CD4-positive, CD25-positive, alpha-beta regulatory T cell (primary cell): ENCODE measurements around the gene DLL3. TPM values are rescaled to one million over a fixed set of nuclear protein-coding genes. Genes with fewer than 3 reads are reported as not detected.

Source experiments
- ATAC-seq, 2 donors: fragments of 150-1000 bp; cut with Tn5 transposase; one replicate each; pipeline ENCODE4 v1.10.0; 2021; ENCODE audit warnings: low read depth in 2 of 2, moderate number of reproducible peaks in 2 of 2, moderate library complexity in 1 of 2
- DNase-seq, 3 donors: peaks; one replicate each; pipeline versions ENCODE4 v3.0.0 to v3.0.0-alpha.2; 2012 to 2022; ENCODE audit warnings: mixed read lengths in 1 of 3
- H3K27ac ChIP-seq: one replicate; pipeline ENCODE4 v1.7.0; 2013; ENCODE audit warnings: mild to moderate bottlenecking, low read length; ENCODE audit not compliant: insufficient read depth, poor library complexity, severe bottlenecking
- H3K27me3 ChIP-seq: one replicate; pipeline ENCODE4 v1.7.0; 2013; ENCODE audit warnings: low read length; ENCODE audit not compliant: control insufficient read depth, insufficient read depth
- H3K36me3 ChIP-seq: one replicate; pipeline ENCODE4 v1.7.0; 2013; ENCODE audit warnings: mild to moderate bottlenecking, low read length, moderate library complexity; ENCODE audit not compliant: control insufficient read depth, insufficient read depth
- H3K4me1 ChIP-seq: 2 replicates; pipeline ENCODE4 v1.7.0; 2013; ENCODE audit warnings: mild to moderate bottlenecking, low read length; ENCODE audit not compliant: insufficient read depth, control insufficient read depth, poor library complexity, severe bottlenecking
- H3K4me3 ChIP-seq: one replicate; pipeline ENCODE4 v1.7.0; 2013; ENCODE audit warnings: low read depth, mild to moderate bottlenecking, low read length, moderate library complexity
- H3K9me3 ChIP-seq, 2 experiments: 1 replicate in 1 of 2; 2 replicates in 1 of 2; pipeline ENCODE4 v1.7.0; 2013; ENCODE audit warnings: low read length in 2 of 2, mild to moderate bottlenecking in 1 of 2, moderate library complexity in 1 of 2; ENCODE audit not compliant: control insufficient read depth in 2 of 2
- H3K27ac Mint-ChIP-seq, 3 donors: one replicate each; pipeline ENCODE4 v1.8.0; 2020 to 2022; ENCODE audit warnings: mild to moderate bottlenecking in 3 of 3, mixed read lengths in 3 of 3, moderate library complexity in 2 of 3
- H3K27me3 Mint-ChIP-seq: one replicate; pipeline ENCODE4 v1.8.0; 2022; ENCODE audit warnings: mild to moderate bottlenecking, mixed read lengths
- H3K36me3 Mint-ChIP-seq: one replicate; pipeline ENCODE4 v1.8.0; 2020; ENCODE audit warnings: mixed read lengths
- H3K4me1 Mint-ChIP-seq, 4 donors: one replicate each; pipeline ENCODE4 v1.8.0; 2020 to 2022; ENCODE audit warnings: mixed read lengths in 4 of 4, mild to moderate bottlenecking in 1 of 4
- H3K4me3 Mint-ChIP-seq, 4 donors: one replicate each; pipeline ENCODE4 v1.8.0; 2020 to 2022; ENCODE audit warnings: mild to moderate bottlenecking in 4 of 4, mixed read lengths in 4 of 4, moderate library complexity in 3 of 4
- H3K9me3 Mint-ChIP-seq, 7 donors: one replicate each; pipeline ENCODE4 v1.8.0; 2020 to 2022; ENCODE audit warnings: mixed read lengths in 7 of 7, mild to moderate bottlenecking in 3 of 7, moderate library complexity in 2 of 7
- polyA plus RNA-seq, 4 donors: library from polyadenylated mRNA; unstranded; fragments of 300-500 nt; fragmentation: Illumina TruSeq; gene quantifications; one replicate each; pipeline ENCODE4 v1.2.3, GENCODE V29; 2021
- total RNA-seq: library from RNA; stranded (reverse); gene quantifications from one replicate; pipeline ENCODE4 v1.2.3, GENCODE V29; 2022

DLL3 gene
- total and polyA plus RNA-seq, 5 donors from 2014 or later, result 0.13 to 0.17 TPM; not detected in 3

DNA sequence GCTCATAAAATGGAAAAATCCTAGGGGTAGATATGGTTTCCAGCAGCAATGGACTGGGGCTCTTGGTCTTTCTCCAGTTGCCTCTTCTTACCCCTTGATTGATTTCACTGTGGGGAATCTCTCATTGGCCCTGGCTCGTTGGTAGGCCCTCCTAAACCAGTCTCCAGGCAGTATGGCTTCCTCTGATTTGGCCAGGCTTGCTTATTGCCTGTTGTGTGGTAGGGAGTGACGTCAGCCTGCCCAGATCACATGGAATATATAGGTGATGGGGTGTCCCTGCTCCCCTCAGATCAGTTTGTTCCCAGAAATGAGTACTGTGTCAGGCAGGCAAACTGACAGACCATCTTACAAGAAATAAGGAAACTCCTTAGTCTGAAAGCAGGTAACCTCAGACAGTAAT, 10.5 kb downstream of the DLL3 start:
- no peaks in the 10 kb centered on the region for H3K9me3 ChIP-seq
- peaks cover 12% of the 10 kb centered on the region for H3K4me1 ChIP-seq
- DNase-seq (no peak), ATAC-seq (no peak)
- Mint-ChIP-seq H3K27ac (no peak overlapping the region), H3K36me3 (peaks cover 4% of the 10 kb centered on the region), H3K4me3 (no peak overlapping the region), H3K4me1 (peaks cover 0 to 18% (median 9%) of the 10 kb centered on the region in 4 donors), H3K9me3 (peaks cover 0 to 5% (median 0%) of the 10 kb centered on the region in 7 donors), H3K27me3 (peaks cover 74% of the 10 kb centered on the region)
- no peak overlapping the region for H3K27ac ChIP-seq
- H3K27me3 ChIP-seq, result peaks cover 8% of the 10 kb centered on the region
- no peaks in the 10 kb centered on the region for H3K36me3 ChIP-seq
- no peak overlapping the region for H3K4me3 ChIP-seq

DNA sequence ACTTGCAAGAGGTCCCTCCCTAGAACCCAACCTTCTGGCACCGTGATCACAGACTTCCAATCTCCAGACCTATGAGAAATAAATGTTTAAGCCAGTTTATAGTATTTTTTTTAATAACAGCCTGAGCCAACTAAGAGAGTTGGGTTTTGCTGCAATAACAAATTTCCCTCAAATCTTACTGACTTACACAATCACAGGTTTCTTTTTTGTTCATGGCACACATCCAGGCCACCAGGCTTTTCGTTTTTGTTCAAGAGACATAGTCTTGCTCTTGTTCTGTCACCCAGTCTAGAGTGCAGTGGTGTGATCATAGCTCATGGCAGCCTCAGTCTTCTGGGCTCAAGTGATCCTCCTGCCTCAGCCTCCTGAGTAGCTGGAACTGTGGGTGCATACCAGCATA, 14.2 kb downstream of the DLL3 start:
- H3K9me3 ChIP-seq, result no peaks in the 10 kb centered on the region
- Mint-ChIP-seq H3K4me3 (peak overlapping the region in 1 of 4 donors; percentile 51), H3K27ac (no peak overlapping the region), H3K4me1 (peaks cover 0 to 19% (median 8%) of the 10 kb centered on the region in 4 donors), H3K27me3 (peaks cover 70% of the 10 kb centered on the region), H3K9me3 (peaks cover 0 to 3% (median 2%) of the 10 kb centered on the region in 7 donors), H3K36me3 (peaks cover 9% of the 10 kb centered on the region)
- peaks cover 14% of the 10 kb centered on the region for H3K27me3 ChIP-seq
- no peaks in the 10 kb centered on the region for H3K36me3 ChIP-seq
- H3K4me3 ChIP-seq, result no peak overlapping the region
- H3K27ac ChIP-seq, result no peak overlapping the region
- H3K4me1 ChIP-seq, result peaks cover 16% of the 10 kb centered on the region
- DNase-seq (no peak), ATAC-seq (no peak)

DNA sequence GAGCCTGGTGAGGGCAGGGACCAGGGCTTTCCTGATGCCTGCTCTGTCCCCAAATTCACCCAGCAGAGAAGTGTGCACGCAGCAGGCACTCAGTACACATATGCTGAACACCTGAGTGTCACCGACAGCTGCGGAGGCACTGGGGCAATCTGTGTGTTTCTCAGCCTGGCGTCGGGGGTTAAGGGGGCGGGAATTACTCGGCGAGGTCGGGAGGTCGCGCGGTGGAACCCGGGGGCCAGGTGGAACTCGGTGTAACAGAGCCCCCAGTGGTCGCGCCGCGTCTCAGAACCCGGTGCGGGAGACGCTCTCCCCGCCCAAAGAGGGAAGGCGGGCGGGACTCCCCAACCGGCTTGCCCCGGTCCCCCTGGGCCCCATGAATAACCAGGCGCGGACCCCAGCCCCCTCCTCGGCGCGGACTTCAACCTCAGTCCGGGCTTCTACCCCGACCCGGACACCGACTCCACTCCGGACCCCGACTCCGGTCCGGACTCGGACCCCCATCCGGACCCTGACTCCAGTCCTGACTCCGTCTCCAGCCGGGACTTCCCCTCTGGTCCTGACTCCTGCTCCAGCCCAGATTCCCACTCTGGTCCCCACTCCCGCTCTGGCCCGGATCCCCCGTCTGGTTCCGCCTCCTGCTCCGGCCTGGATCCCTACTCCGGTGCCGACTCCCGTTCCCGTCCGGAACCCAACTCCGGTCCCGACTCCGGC, 16.2 kb downstream of the DLL3 start, which contains the start of gene SELENOV:
TSS of gene SELENOV (plus strand) at position 300 of the 711 bp plus-strand sequence. CDS start at position 374, 74 bp downstream.
- Mint-ChIP-seq H3K4me3 (peak within 1 kb of the TSS; percentile 32 to 84 (median 66)), H3K4me1 (peaks cover 0 to 17% (median 7%) of the 10 kb centered on the region in 4 donors), H3K27ac (peak within 1 kb of the TSS in 1 of 3 donors; percentile 66), H3K36me3 (peaks cover 9% of the 10 kb centered on the region), H3K9me3 (peaks cover 0 to 3% (median under 1%) of the 10 kb centered on the region in 7 donors), H3K27me3 (peaks cover 49% of the 10 kb centered on the region)
- Histone ChIP-seq H3K9me3 (no peaks in the 10 kb centered on the region), H3K27ac (no peak within 1 kb of the TSS), H3K4me3 (no peak within 1 kb of the TSS), H3K36me3 (no peaks in the 10 kb centered on the region), H3K27me3 (peaks cover 14% of the 10 kb centered on the region), H3K4me1 (peaks cover 16% of the 10 kb centered on the region)
- DNase-seq (no peak), ATAC-seq (peak; percentile 44 to 60)

DNA sequence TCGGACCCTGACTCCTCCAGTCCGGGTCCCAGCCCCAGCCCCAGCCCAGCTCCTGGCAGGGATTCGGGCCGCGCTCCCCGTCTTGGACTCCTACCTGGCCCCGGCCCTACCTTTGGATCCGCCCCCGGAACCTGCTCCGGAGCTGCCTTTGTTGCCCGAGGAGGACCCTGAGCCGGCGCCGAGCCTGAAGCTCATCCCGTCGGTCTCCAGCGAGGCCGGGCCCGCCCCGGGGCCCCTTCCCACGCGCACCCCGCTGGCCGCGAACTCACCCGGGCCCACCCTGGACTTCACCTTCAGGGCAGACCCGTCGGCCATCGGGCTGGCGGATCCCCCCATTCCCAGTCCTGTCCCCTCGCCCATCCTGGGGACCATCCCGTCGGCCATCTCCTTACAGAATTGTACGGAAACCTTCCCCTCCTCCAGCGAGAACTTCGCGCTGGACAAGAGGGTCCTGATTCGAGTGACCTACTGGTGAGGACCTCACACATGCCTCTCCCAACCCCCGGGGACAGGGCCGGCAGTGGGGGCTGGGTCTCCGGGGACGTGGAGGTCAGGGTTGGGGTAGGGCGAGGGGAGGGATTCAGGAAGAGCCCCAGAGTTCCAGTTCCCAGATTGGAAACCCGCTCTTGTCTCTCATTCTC, 16.9 kb downstream of the DLL3 start:
- H3K4me1 Mint-ChIP-seq, result peaks cover 0 to 17% (median 7%) of the 10 kb centered on the region in 4 donors
- no peaks in the 10 kb centered on the region for H3K9me3 ChIP-seq
- H3K27me3 Mint-ChIP-seq, result peaks cover 47% of the 10 kb centered on the region
- H3K9me3 Mint-ChIP-seq, result peaks cover 0 to 3% (median 0%) of the 10 kb centered on the region in 7 donors
- no peak overlapping the region for H3K27ac ChIP-seq
- peak overlapping the region in 1 of 3 donors; percentile 33 for H3K27ac Mint-ChIP-seq
- peaks cover 14% of the 10 kb centered on the region for H3K27me3 ChIP-seq
- H3K36me3 Mint-ChIP-seq, result peaks cover 9% of the 10 kb centered on the region
- no peak for DNase-seq
- H3K4me3 Mint-ChIP-seq, result peak overlapping the region; percentile 5 to 84 (median 54)
- no peaks in the 10 kb centered on the region for H3K36me3 ChIP-seq
- no peak overlapping the region for H3K4me3 ChIP-seq
- ATAC-seq, result peak in 1 of 2 donors; percentile 37
- peaks cover 16% of the 10 kb centered on the region for H3K4me1 ChIP-seq

DNA sequence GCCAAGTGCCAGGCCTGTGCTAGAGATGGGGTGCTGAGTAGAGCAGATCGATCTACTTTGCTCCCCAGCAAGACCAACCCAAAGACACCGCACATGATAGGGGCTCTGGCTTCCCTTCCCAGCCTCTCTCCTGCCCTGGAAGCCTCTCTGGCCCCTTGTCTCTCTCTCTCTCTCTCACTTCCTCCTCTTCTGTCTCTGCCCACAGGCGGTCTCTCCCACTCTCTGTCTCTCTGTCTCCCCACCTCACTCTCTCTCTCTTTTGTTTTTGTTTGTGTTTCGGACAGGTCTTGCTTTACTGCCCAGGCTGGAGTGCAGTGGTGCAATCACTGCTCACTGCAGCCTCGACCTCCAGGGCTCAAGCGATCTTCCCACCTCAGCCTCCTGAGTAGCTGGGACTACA, 17.5 kb downstream of the DLL3 start:
- Mint-ChIP-seq H3K27me3 (peaks cover 47% of the 10 kb centered on the region), H3K4me3 (peak overlapping the region; percentile 5 to 83 (median 50))
- no peak for ATAC-seq

DNA sequence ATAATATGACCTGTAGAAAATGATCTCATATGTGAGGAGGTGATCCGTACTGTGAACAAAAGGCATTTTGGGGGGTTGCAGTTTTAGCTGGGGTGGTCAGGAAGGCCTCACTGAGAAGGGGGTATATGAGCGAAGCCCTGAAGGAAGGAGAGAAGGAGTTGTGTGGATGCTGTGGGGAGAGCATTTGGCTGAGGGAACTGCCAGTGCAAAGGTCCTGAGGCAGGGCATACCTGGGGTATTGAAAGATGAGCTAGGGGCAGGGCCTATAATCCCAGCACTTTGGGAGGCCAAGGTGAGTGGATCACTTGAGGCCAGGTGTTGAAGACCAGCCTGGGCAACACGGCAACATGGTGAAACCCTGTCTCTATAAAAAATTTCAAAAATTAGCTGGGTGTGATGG, 18.7 kb downstream of the DLL3 start:
- Mint-ChIP-seq H3K4me3 (no peak overlapping the region), H3K27ac (no peak overlapping the region), H3K4me1 (peaks cover 0 to 17% (median 7%) of the 10 kb centered on the region in 4 donors), H3K36me3 (peaks cover 9% of the 10 kb centered on the region), H3K9me3 (peaks cover 0 to 3% (median 0%) of the 10 kb centered on the region in 7 donors), H3K27me3 (peaks cover 41% of the 10 kb centered on the region)
- no peak for ATAC-seq
- H3K9me3 ChIP-seq, result no peaks in the 10 kb centered on the region
- no peak overlapping the region for H3K27ac ChIP-seq
- peaks cover 16% of the 10 kb centered on the region for H3K4me1 ChIP-seq
- peaks cover 14% of the 10 kb centered on the region for H3K27me3 ChIP-seq
- H3K36me3 ChIP-seq, result no peaks in the 10 kb centered on the region
- no peak for DNase-seq
- H3K4me3 ChIP-seq, result no peak overlapping the region

More for the DNA sequence above, 17.5 kb downstream of the DLL3 start:
- Mint-ChIP-seq H3K4me1 (peaks cover 0 to 17% (median 7%) of the 10 kb centered on the region in 4 donors), H3K36me3 (peaks cover 9% of the 10 kb centered on the region), H3K9me3 (peaks cover 0 to 3% (median 0%) of the 10 kb centered on the region in 7 donors), H3K27ac (no peak overlapping the region)
- DNase-seq, result no peak
- Histone ChIP-seq H3K4me1 (peaks cover 16% of the 10 kb centered on the region), H3K4me3 (no peak overlapping the region), H3K27me3 (peaks cover 14% of the 10 kb centered on the region), H3K36me3 (no peaks in the 10 kb centered on the region), H3K27ac (no peak overlapping the region), H3K9me3 (no peaks in the 10 kb centered on the region)

DNA sequence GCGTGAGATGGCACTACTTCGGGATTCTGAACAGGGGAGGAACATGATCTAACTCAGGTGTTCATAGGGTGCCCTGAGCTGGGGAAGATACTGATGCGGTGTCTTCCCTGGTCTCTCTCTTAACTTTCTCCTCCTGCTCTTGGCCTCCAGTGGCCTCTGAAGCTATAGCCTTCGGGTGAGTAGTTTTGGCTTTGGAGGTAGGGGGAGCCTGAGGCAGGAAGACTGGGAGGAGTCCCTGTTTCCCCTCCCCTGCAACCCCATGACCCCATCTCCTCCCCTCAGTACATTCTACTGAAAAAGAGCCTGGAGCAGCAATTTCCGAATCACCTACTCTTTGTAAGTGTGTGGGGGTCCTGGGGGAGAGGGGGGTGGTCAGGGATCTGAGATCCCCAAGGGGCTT, 19.7 kb downstream of the DLL3 start:
- H3K4me1 ChIP-seq, result peaks cover 16% of the 10 kb centered on the region
- Mint-ChIP-seq H3K36me3 (peaks cover 9% of the 10 kb centered on the region), H3K27ac (no peak overlapping the region), H3K27me3 (peaks cover 33% of the 10 kb centered on the region), H3K9me3 (peaks cover 0 to 2% (median 0%) of the 10 kb centered on the region in 7 donors), H3K4me3 (peak overlapping the region in 1 of 4 donors; percentile 13), H3K4me1 (peaks cover 0 to 17% (median 7%) of the 10 kb centered on the region in 4 donors)
- no peak overlapping the region for H3K4me3 ChIP-seq
- no peak for ATAC-seq
- peaks cover 14% of the 10 kb centered on the region for H3K27me3 ChIP-seq
- no peaks in the 10 kb centered on the region for H3K36me3 ChIP-seq
- no peak for DNase-seq
- no peak overlapping the region for H3K27ac ChIP-seq
- no peaks in the 10 kb centered on the region for H3K9me3 ChIP-seq
